Measurements from ENCODE around the gene SRP68. TPM values are rescaled to one million over a fixed set of nuclear protein-coding genes. Genes with fewer than 3 reads are reported as not detected.
A peak's percentile ranks its signal among the peaks of the same experiment; 100 is the strongest.

Gene SRP68
- total and polyA plus RNA-seq, 7 donors = 72.4 to 141 (median 100.0) TPM

GRCh38 chr17:76003915-76004314 lies 68.4 kb downstream of the SRP68 start:
- no peaks in the 10 kb centered on the region for H3K27me3 ChIP-seq (ENCODE audit: insufficient read depth in 3 of 3, low read length in 2 of 3)
- TF ChIP-seq, protein P1, sequence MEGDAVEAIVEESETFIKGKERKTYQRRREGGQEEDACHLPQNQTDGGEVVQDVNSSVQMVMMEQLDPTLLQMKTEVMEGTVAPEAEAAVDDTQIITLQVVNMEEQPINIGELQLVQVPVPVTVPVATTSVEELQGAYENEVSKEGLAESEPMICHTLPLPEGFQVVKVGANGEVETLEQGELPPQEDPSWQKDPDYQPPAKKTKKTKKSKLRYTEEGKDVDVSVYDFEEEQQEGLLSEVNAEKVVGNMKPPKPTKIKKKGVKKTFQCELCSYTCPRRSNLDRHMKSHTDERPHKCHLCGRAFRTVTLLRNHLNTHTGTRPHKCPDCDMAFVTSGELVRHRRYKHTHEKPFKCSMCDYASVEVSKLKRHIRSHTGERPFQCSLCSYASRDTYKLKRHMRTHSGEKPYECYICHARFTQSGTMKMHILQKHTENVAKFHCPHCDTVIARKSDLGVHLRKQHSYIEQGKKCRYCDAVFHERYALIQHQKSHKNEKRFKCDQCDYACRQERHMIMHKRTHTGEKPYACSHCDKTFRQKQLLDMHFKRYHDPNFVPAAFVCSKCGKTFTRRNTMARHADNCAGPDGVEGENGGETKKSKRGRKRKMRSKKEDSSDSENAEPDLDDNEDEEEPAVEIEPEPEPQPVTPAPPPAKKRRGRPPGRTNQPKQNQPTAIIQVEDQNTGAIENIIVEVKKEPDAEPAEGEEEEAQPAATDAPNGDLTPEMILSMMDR (IDR thresholded peaks at IDR 0.05) = no peak
- ATAC-seq (peak in 3 of 4 donors; percentile 44 to 61 (median 54)), DNase-seq (no peak)
- no peaks in the 10 kb centered on the region for H3K4me1 ChIP-seq
- whole genome bisulfite sequencing, 3 donors = 31 to 63% (median 49%) methylated on average over 6 of the region's 6 CpGs
- no peak overlapping the region for H3K4me3 ChIP-seq
- H3K27ac ChIP-seq = no peak overlapping the region
- intact Hi-C loops (cut with DNase I) = loop anchor here in 1 of 2 donors (2.0 kb wide), 1 partner anchor 99 kb away; the partner anchor contains the start of gene MRPL38
- no peaks in the 10 kb centered on the region for H3K9me3 ChIP-seq
- peaks cover 0 to 4% of the 10 kb centered on the region in 2 donors for H3K36me3 ChIP-seq (ENCODE audit: insufficient read depth in 1 of 2, low read depth in 1 of 2)

DNA sequence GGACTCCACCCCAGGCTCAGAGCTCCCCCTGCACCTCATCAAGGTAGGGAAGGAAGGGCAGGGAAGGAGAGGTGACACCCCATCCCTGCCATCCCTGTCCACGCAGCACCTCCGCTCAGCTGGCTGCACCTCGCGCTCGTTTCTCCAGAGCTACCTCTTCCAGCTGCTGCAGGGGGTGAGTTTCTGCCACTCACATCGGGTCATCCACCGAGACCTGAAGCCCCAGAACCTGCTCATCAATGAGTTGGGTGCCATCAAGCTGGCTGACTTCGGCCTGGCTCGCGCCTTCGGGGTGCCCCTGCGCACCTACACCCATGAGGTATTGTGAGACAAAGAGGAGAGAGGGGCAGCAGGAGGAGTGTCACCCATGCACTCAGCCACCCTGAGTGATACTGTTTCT lies 70.2 kb downstream of the SRP68 start:
- Histone ChIP-seq H3K4me1 (no peaks in the 10 kb centered on the region), H3K36me3 (ENCODE audit: insufficient read depth in 1 of 2, low read depth in 1 of 2) (peaks cover 0 to 4% of the 10 kb centered on the region in 2 donors), H3K27me3 (ENCODE audit: insufficient read depth in 3 of 3, low read length in 2 of 3) (no peaks in the 10 kb centered on the region), H3K4me3 (no peak overlapping the region), H3K27ac (no peak overlapping the region), H3K9me3 (no peaks in the 10 kb centered on the region)
- no peak for DNase-seq
- TF ChIP-seq, protein P1 (IDR thresholded peaks at IDR 0.05) = no peak
- ATAC-seq = no peak
- 96 to 98% (median 96%) methylated on average over 11 to 12 of the region's 12 CpGs for WGBS, 3 donors
- intact Hi-C loops (cut with DNase I) = no loop called here

GRCh38 chr17:76000755-76001521 lies 71.4 kb downstream of the SRP68 start, which contains the start of gene CDK3:
CDK3 (plus strand) TSS chr17:76000855; CDS start chr17:76001426, 571 bp downstream.
- intact Hi-C loops (cut with DNase I) = no loop called here
- H3K27ac ChIP-seq = no peak within 1 kb of the TSS
- DNase-seq (peak in 1 of 2 donors; percentile 43), ATAC-seq (peak in 1 of 4 donors; percentile 19)
- H3K36me3 ChIP-seq (ENCODE audit: insufficient read depth in 1 of 2, low read depth in 1 of 2) = peaks cover 0 to 4% of the 10 kb centered on the region in 2 donors
- 84 to 90% (median 87%) methylated on average over 18 to 21 of the region's 21 CpGs for WGBS, 3 donors
- H3K4me1 ChIP-seq = no peaks in the 10 kb centered on the region
- no peak within 1 kb of the TSS for H3K4me3 ChIP-seq
- H3K9me3 ChIP-seq = no peaks in the 10 kb centered on the region
- TF ChIP-seq, protein P1 (IDR thresholded peaks at IDR 0.05) = peak; percentile 1
- no peaks in the 10 kb centered on the region for H3K27me3 ChIP-seq (ENCODE audit: insufficient read depth in 3 of 3, low read length in 2 of 3)

GRCh38 chr17:76000016-76000754 lies 72.1 kb downstream of the SRP68 start:
- WGBS, 3 donors = 73 to 75% (median 75%) methylated on average over 31 of the region's 31 CpGs
- H3K4me1 ChIP-seq = no peaks in the 10 kb centered on the region
- no peak overlapping the region for H3K4me3 ChIP-seq
- ATAC-seq (peak in 1 of 4 donors; percentile 38), DNase-seq (peak in 1 of 2 donors; percentile 58)
- TF ChIP-seq, protein P1 (IDR thresholded peaks at IDR 0.05) = peak; percentile 43
- no peaks in the 10 kb centered on the region for H3K27me3 ChIP-seq (ENCODE audit: insufficient read depth in 3 of 3, low read length in 2 of 3)
- no peaks in the 10 kb centered on the region for H3K9me3 ChIP-seq
- peaks cover 0 to 4% of the 10 kb centered on the region in 2 donors for H3K36me3 ChIP-seq (ENCODE audit: insufficient read depth in 1 of 2, low read depth in 1 of 2)
- intact Hi-C loops (cut with DNase I) = no loop called here
- H3K27ac ChIP-seq = no peak overlapping the region
